Measurements from ENCODE around the gene BSND.
A peak's percentile ranks its signal among the peaks of the same experiment; 100 is the strongest.

The BSND gene

DNA sequence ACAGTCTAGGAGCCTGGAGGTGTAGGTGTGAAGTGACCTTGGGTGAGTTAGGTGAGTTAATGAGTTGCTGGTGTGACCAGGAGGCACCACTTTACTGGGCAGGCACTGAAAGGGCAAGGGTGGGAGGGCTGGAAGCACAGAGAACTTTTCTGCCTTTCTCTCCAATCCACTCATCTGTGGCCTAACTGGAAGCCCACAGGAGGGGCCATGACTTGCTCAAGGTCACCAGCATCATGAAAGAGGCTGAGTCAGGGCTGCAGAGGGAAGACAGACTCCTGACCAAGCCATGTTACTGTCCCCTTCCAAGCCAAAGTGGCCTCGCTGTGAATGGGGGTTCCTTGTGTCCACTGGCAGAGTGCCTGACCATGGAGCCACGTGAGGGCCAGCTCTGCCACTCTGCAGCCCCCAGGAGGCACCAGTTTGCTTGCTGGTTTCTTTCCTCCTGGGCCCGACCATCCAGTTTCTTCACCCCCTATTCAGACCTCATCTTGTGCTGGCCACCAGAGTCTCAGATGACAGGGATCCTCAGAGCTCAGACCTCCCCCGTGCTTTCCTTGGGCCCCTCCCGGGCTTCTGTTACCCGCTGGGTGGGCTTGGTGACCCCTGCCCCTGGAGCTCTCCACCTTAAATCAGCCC, 4.3 kb upstream of the BSND start:
- no peak for DNase-seq (ENCODE audit: low read depth)

DNA sequence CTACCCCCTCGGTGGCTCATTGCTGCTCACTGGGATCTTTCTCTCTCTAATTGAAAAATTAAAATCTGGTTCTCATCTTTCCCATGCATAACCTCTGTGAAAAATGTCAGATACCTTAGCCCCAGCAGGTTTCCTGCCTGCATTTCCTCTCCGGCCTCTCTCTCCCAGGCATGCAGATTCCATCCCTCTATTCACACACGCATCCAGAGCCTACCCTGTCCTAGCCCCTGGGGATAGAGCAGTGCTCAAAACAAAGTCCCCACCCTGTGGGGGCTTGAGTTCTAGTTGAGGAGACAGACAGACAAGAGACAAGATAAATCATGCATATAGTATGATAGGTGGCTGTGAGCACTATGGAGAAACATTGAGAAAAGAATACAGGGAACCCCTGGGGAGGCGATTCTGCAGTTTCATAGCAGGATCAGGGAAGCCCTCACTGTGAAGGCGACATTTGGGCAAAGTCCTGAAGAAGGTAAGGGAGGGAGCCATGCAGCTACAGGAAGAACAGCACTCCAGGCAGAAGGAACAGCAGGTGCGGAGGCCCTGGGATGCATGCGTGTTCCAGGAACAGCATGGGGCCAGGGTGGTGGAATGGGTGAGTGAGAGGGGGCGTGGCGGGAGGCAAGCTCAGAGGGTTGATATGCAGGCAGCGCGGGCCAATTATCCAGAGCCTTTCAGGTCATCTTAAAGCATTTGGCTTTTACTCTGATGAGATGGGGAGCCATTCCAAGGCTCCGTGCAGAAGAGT, 3.5 kb upstream of the BSND start:
- no peak for DNase-seq (ENCODE audit: low read depth)

- no peak for DNase-seq (ENCODE audit: low read depth)
These were observed 2.9 kb upstream of the BSND start for GRCh38 chr1:54995835-54996234.

GRCh38 chr1:54996359-54996868, 2.3 kb upstream of the BSND start:
- peak; percentile 80 for DNase-seq (ENCODE audit: low read depth)

DNA sequence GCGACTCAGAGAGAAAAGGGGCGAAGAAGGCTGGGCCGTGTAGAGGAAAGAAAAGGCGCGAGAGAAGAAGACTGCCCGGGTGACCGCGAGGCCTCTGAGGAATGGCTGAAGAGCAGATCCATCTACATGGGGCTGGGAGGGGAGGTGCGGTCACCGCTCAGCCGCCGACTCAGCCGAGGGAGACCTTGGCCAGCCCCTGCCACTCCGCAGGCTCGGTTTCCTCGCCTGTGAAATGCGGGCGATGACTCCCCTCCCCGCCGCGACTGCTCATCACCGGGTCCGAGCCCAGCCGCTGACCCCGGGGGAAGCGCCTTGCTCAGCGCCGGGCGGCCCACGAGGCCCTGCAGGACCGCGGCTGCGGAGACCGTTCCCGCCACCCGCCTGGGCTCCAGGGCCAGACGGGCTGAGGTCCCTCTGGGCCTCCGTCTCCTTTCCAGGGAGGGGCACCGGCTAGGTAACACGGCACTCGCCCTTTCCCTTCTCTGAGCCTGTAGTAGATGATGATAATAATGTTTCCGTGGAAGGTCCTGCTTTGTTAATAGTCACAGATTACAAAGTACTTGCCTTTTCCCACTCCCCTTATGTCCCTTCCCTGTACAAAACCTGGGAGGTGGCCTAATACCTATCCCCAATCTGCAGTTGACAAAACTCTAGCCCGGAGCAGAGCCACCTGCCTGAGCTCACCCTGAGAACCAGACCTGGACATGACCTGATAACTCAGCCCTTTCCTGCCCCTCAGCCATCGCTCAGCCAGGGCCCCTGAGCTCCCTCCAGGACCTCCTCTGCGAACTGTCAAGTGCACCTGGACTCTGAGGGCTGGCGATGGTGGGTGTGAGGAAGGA, 1.6 kb upstream of the BSND start:
- DNase-seq (ENCODE audit: low read depth): peak; percentile 36

DNA sequence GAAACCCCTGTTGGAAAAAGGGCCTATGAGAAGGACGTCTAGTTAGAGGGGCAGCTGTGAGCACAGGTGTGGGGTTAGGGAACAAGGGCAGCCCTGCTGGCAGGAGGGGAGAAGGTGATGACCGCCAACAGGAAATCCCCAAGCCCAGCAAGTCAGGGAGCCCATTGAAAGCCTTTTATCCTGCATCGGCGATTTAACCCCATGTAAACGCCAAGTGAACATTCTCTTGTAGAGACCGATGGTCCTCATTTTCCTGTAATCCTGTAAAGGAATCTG, 1.1 kb upstream of the BSND start:
- no peak for DNase-seq (ENCODE audit: low read depth)

GRCh38 chr1:54998100-54998499, 633 bp upstream of the BSND start:
- DNase-seq (ENCODE audit: low read depth): no peak

- DNase-seq (ENCODE audit: low read depth): no peak
These were observed 1.7 kb downstream of the BSND start for GRCh38 chr1:55000110-55001085.

- DNase-seq (ENCODE audit: low read depth): no peak
These were observed 2.6 kb downstream of the BSND start for GRCh38 chr1:55001311-55001710.

DNA sequence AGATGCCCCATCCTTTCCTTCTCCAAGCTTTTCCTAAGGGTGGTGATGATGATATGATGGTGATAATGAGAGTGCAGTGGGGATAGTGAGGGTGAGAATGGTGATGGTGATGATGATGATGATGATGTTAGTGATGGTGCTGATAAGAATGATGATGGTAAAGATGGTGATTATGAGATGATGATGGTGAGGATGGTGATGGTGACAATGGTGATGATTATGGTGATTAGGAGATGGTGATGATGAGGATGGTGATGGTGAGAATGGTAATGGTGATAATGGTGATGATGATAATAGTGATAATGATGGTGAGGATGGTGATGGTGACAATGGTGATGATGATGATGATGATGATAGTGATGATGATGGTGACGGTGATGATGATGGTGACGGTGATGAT, 4.0 kb downstream of the BSND start:
- DNase-seq (ENCODE audit: low read depth): no peak

DNA sequence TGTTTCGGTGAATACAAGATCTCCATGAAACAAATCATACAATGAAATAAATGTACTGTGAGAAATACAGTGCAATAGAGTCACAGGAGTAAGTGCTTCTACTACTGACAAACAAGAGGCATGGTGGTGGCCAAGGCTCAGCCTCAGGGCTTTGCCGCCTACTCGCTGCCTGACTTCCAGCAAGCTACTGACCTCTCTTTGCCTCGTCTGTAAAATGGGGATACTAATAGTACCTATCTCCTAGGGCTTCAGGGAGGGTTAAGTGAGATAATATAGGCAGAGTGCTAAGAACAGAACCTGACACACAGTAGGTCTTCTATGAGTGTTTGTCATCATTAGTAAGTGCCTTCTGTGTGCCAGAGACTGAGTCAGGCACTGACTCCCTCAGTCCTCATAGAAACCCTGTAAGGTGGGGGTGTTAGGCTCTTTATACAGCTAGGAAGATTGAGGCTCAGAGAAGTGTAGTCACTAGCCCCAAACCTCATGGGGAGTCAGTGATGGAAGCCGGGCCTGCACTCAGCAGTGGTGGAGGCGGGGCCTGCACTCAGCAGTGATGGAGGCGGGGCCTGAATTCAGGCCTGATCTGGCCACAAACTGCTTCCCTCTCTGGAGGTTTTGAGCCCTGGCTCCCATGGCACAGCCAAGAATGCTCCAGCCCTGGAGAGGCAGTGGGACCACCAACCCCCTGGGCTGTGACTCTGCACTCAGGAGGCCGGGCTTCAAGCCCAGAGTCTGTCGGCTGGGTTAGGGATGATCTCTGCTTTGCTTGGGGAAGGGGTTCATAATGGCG, 6.8 kb downstream of the BSND start:
- DNase-seq (ENCODE audit: low read depth): peak; percentile 45

DNA sequence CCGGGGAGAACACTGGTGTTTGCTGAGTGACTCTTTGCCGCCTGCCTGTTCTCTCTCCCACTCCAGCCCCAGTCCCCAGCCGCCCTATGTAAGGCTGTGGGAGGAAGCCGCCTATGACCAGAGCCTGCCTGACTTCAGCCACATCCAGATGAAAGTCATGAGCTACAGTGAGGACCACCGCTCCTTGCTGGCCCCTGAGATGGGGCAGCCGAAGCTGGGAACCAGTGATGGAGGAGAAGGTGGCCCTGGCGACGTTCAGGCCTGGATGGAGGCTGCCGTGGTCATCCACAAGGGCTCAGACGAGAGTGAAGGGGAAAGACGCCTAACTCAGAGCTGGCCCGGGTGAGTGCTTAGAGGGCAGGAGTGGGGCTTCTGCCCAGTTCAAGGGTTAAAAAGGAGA, 8.2 kb downstream of the BSND start:
- no peak for DNase-seq (ENCODE audit: low read depth)

DNA sequence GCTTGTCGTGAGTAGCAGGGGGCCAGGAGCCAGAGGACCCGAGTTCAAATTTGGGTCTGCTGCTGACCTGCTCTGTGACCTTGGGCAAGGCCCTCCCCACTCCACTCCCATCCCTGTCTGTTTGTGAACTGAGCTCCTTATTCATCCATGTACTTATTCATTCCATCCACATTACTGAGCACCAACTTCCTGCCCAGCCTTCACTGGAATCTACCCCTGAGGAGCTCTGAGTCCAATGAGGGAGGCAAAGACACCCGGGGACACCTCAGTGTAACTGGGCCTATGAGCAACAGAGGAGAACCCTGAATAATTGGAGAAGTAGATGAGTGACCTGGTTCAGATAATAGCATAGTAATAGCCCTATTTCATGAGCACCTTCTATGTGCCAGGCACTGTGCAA, 8.9 kb downstream of the BSND start:
- peak; percentile 87 for DNase-seq (ENCODE audit: low read depth)

- no peak for DNase-seq (ENCODE audit: low read depth)
These were observed 11.6 kb downstream of the BSND start for GRCh38 chr1:55010194-55010886.

GRCh38 chr1:55010887-55011217, 12.1 kb downstream of the BSND start:
- no peak for DNase-seq (ENCODE audit: low read depth)

- DNase-seq (ENCODE audit: low read depth): no peak
These were observed 13.9 kb downstream of the BSND start for GRCh38 chr1:55012661-55013060.

DNA sequence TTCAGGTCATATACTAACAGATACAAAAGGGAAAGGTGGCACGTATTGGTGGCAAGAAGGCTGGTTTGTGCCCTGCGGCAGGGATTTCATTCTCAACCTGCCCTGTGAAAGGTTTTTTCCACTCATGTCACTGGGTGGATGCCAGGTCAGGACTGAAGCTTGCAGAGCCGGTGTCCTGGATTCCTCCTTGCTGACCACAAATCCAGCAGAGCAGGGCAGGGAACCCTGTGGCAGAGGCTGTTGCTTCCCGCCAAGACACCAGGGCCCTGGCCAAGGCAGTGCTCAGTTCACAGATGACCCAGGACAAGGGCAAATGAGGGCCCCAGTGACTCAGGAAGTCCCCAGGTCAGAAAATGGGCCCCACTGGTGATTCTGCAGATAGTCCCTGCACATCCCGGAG, 16.4 kb downstream of the BSND start:
- DNase-seq (ENCODE audit: low read depth): no peak

DNA sequence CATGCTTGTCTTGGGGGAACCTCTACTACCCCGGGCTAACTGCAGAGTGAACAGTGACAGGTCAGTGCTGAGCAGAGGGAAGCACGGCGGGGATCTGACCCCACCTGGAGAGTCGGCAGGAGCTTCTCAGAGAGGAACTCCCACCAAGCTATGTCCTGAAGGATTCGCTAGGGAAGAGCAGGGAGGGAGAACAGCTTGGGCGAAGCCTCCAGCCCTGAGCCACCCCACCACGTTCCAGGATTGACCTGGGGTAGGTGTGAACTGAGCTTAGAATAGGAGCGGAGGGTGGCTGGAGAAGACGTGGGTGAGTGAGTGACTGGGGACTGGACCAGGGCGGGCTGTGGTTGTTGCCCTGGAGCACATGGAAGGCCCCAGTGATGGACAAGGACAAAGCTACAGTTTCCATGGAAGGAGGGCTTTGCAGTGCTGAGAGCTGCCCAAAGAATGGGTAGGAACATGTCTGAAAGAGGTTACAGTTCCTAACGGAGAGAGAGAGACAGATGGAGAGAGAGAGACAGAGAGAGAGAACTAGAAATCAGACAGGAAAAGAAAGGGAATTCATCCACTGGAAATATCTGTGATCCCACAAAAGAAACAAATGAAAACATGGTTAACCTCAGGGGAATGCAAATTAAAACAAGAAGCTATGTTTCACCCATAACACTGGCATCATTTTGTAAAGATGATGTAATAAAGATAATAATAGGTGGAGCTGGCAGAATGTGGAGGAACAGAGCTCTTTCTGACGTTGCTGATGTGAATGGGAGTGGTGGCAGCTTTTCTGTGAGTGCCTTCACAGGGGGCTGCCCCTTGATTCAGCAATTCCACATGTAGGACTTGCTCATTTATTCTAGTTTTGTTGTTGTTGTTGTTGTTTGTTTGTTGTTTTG, 17.2 kb downstream of the BSND start:
- DNase-seq (ENCODE audit: low read depth): no peak

- DNase-seq (ENCODE audit: low read depth): no peak
These were observed 19.7 kb downstream of the BSND start for GRCh38 chr1:55018395-55018794.

Data from ELR (cell line).